ENCODE data around the gene P3H4. TPM values are rescaled to one million over a fixed set of nuclear protein-coding genes. Genes with fewer than 3 reads are reported as not detected.

Gene P3H4
- total and polyA plus RNA-seq, 3 donors from 2014 or later, result 6.9 to 13.9 (median 9.9) TPM

DNA sequence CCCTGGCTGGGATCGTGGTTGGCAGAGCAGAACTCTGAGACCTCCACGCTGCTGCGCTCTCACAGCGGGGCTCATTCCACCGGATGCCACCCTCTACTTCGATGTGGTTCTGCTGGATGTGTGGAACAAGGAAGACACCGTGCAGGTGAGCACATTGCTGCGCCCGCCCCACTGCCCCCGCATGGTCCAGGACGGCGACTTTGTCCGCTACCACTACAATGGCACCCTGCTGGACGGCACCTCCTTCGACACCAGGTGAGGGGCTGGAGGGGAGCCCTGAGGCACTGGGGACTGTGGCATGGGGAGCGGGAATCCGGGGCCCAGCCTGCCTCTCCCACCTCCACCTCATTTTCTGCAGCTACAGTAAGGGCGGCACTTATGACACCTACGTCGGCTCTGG, 6.3 kb upstream of the P3H4 start:
- Histone ChIP-seq H3K27me3 (no peaks in the 10 kb centered on the region), H3K4me1 (peaks cover 8% of the 10 kb centered on the region), H3K9me3 (no peaks in the 10 kb centered on the region), H3K36me3 (ENCODE audit: low read depth, missing control alignments) (no peaks in the 10 kb centered on the region), H3K4me3 (no peak overlapping the region), H3K27ac (no peak overlapping the region)
- DNase-seq, result no peak
- 93 to 99% methylated on average over 18 to 20 of the region's 20 CpGs for WGBS, 2 donors
- intact Hi-C loops (cut with DNase I; ENCODE audit: low total_unique reads), result no loop called here
- TF ChIP-seq, protein P1, sequence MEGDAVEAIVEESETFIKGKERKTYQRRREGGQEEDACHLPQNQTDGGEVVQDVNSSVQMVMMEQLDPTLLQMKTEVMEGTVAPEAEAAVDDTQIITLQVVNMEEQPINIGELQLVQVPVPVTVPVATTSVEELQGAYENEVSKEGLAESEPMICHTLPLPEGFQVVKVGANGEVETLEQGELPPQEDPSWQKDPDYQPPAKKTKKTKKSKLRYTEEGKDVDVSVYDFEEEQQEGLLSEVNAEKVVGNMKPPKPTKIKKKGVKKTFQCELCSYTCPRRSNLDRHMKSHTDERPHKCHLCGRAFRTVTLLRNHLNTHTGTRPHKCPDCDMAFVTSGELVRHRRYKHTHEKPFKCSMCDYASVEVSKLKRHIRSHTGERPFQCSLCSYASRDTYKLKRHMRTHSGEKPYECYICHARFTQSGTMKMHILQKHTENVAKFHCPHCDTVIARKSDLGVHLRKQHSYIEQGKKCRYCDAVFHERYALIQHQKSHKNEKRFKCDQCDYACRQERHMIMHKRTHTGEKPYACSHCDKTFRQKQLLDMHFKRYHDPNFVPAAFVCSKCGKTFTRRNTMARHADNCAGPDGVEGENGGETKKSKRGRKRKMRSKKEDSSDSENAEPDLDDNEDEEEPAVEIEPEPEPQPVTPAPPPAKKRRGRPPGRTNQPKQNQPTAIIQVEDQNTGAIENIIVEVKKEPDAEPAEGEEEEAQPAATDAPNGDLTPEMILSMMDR (IDR thresholded peaks at IDR 0.05), result no peak
- TF ChIP-seq POLR2A (IDR thresholded peaks at IDR 0.05), result no peak

DNA sequence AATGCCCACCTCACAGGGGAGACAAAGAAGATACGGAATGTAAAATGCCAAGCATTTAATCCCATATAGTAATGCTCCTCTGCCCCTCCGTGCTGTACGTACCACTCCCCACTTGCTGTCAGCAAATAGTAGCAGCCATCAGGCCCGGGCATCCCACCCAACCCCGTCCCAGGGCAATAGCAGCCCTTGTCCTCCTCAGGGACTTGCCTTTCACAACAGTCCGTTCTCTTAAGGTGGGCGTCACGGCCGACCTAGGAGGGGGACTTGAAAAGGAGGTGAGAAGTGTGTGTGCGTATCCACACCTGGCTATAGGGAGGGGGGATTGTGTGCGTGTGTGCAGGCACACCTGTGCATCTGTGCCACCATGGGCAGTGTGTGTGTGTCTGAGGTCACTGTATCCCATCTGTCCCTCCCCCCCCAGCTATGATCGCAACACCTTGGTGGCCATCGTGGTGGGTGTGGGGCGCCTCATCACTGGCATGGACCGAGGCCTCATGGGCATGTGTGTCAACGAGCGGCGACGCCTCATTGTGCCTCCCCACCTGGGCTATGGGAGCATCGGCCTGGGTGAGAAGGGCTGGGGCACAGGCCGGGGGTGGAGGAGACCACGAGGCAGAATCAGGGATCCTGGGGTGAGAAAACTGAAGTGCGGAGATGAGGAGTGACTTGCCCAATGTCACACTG, 5.0 kb upstream of the P3H4 start:
- 95 to 97% methylated on average over 21 to 23 of the region's 23 CpGs for WGBS, 2 donors
- no peak overlapping the region for H3K4me3 ChIP-seq
- no peaks in the 10 kb centered on the region for H3K36me3 ChIP-seq (ENCODE audit: low read depth, missing control alignments)
- TF ChIP-seq, protein P1 (IDR thresholded peaks at IDR 0.05), result no peak
- TF ChIP-seq POLR2A (IDR thresholded peaks at IDR 0.05), result no peak
- DNase-seq, result no peak
- H3K4me1 ChIP-seq, result peaks cover 8% of the 10 kb centered on the region
- no peaks in the 10 kb centered on the region for H3K27me3 ChIP-seq
- intact Hi-C loops (cut with DNase I; ENCODE audit: low total_unique reads), result no loop called here
- no peak overlapping the region for H3K27ac ChIP-seq
- H3K9me3 ChIP-seq, result no peaks in the 10 kb centered on the region

DNA sequence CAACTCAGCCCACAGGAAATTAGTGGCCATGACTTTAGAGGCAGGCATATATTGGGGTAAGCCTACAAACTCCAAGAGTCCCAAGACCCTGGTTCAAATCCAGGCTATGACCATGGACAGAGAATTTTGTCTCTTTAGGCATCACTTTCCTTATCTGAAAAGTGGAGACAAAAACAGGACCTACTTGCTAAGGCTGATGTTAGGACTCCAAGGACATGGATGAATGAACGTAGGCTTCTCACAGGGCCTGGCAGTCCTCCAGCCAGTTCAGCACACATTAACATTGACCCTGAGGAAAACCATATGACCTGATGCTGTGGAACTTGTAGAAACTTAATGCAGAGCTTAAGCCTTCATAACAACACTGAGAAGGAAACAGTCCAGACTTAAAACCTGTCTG, 2.4 kb upstream of the P3H4 start:
- Histone ChIP-seq H3K27ac (no peak overlapping the region), H3K27me3 (no peaks in the 10 kb centered on the region), H3K4me1 (peaks cover 17% of the 10 kb centered on the region), H3K9me3 (no peaks in the 10 kb centered on the region), H3K4me3 (no peak overlapping the region), H3K36me3 (ENCODE audit: low read depth, missing control alignments) (no peaks in the 10 kb centered on the region)
- DNase-seq, result no peak
- intact Hi-C loops (cut with DNase I; ENCODE audit: low total_unique reads), result no loop called here
- 18 to 36% methylated on average over 1 of the region's 1 CpG for WGBS, 2 donors
- TF ChIP-seq, protein P1 (IDR thresholded peaks at IDR 0.05), result no peak
- TF ChIP-seq POLR2A (IDR thresholded peaks at IDR 0.05), result no peak

- no peak for TF ChIP-seq POLR2A (IDR thresholded peaks at IDR 0.05)
- TF ChIP-seq, protein P1 (IDR thresholded peaks at IDR 0.05), result no peak
- 57 to 64% methylated on average over 8 to 9 of the region's 9 CpGs for WGBS, 2 donors
- H3K4me3 ChIP-seq, result no peak overlapping the region
- H3K27me3 ChIP-seq, result no peaks in the 10 kb centered on the region
- no peak for DNase-seq
- no peaks in the 10 kb centered on the region for H3K36me3 ChIP-seq (ENCODE audit: low read depth, missing control alignments)
- H3K4me1 ChIP-seq, result peaks cover 17% of the 10 kb centered on the region
- intact Hi-C loops (cut with DNase I; ENCODE audit: low total_unique reads), result no loop called here
- no peak overlapping the region for H3K27ac ChIP-seq
- no peaks in the 10 kb centered on the region for H3K9me3 ChIP-seq
Measured at GRCh38 chr17:41813699-41814124, 2.0 kb upstream of the P3H4 start.

- intact Hi-C loops (cut with DNase I; ENCODE audit: low total_unique reads), result no loop called here
- Histone ChIP-seq H3K36me3 (ENCODE audit: low read depth, missing control alignments) (no peaks in the 10 kb centered on the region), H3K27ac (peak overlapping the region in 1 of 2 donors; percentile 67), H3K27me3 (no peaks in the 10 kb centered on the region), H3K4me1 (peaks cover 17% of the 10 kb centered on the region), H3K9me3 (no peaks in the 10 kb centered on the region), H3K4me3 (peak overlapping the region; percentile 74 to 77)
- TF ChIP-seq, protein P1 (IDR thresholded peaks at IDR 0.05), result no peak
- no peak for TF ChIP-seq POLR2A (IDR thresholded peaks at IDR 0.05)
- no peak for DNase-seq
- WGBS, 2 donors, result 7 to 17% methylated on average over 12 of the region's 12 CpGs
Measured at GRCh38 chr17:41813152-41813680, 1.5 kb upstream of the P3H4 start.
